HepG2 (cell line): Measurements from ENCODE around the gene CACNA2D3. TPM values are rescaled to one million over a fixed set of nuclear protein-coding genes. Genes with fewer than 3 reads are reported as not detected.
A peak's percentile ranks its signal among the peaks of the same experiment; 100 is the strongest.

ENCODE experiments used
- ATAC-seq: fragments of 200-7000 bp; cut with Tn5 transposase; 3 replicates; pipeline ENCODE4 v1.9.1; 2020; ENCODE audit warnings: mild to moderate bottlenecking, moderate library complexity
- BruUV-seq: library from RNA; stranded (reverse); fragments of 400-500 nt; replicated peaks from 2 replicates; lab custom pipeline; 2021; lab: Mats Ljungman, UMichigan
- CTCF ChIA-PET: fragments of 300-600 bp; formaldehyde crosslinking; extraction: SDS; loops from one replicate; lab custom pipeline; 2021; ENCODE audit warnings: low total read pairs, inconsistent platforms, low intra/inter-chr PET ratio; lab: Yijun Ruan, JAX
- POLR2A ChIA-PET: fragments of 350-600 bp; sonication (Branson Sonifier 250); formaldehyde crosslinking; loops from one replicate; lab custom pipeline; 2020; ENCODE audit warnings: antibody characterized with exemption, inconsistent platforms; lab: Yijun Ruan, JAX
- DNase-seq: peaks from one replicate; pipeline ENCODE4 v3.0.0-alpha.2; 2015; ENCODE audit warnings: low spot score
- FAIRE-seq: peaks from 3 replicates; lab custom pipeline; 2011; peaks lifted over from hg19 to GRCh38; lab: Jason Lieb, UNC
- H2AFZ ChIP-seq: one replicate; pipeline ENCODE4 v1.6.1; 2011; ENCODE audit warnings: low read length, inconsistent platforms
- H3K27ac ChIP-seq: fragments of 300-600 bp; 3 replicates; pipeline ENCODE4 v1.8.0; 2011; ENCODE audit warnings: mixed run types, mild to moderate bottlenecking, mixed read lengths, low read length, inconsistent platforms; ENCODE audit not compliant: insufficient read depth; ENCODE audit errors: extremely low read length
- H3K27me3 ChIP-seq, 2 experiments: fragments of 200-600 bp in 1 of 2; 2 replicates in 1 of 2; 3 replicates in 1 of 2; pipeline versions ENCODE4 v1.6.0 to v1.8.0; 2011; ENCODE audit warnings: low read length in 2 of 2, mild to moderate bottlenecking in 2 of 2, moderate library complexity in 2 of 2, inconsistent platforms in 1 of 2; ENCODE audit not compliant: insufficient read depth in 2 of 2, control insufficient read depth in 1 of 2
- H3K36me3 ChIP-seq, 2 experiments: fragments of 200-600 bp in 1 of 2; replicated peaks in 1 of 2; 2 replicates in 1 of 2; 3 replicates in 1 of 2; pipeline versions ENCODE4 v1.5.1 to v1.8.0; 2011; ENCODE audit warnings: low read length in 2 of 2, inconsistent platforms in 1 of 2; ENCODE audit not compliant: insufficient read depth in 2 of 2, control insufficient read depth in 1 of 2
- H3K4me1 ChIP-seq: 2 replicates; pipeline ENCODE4 v1.5.1; 2012; ENCODE audit warnings: low read length, inconsistent platforms; ENCODE audit not compliant: insufficient read depth
- H3K4me2 ChIP-seq: 2 replicates; pipeline ENCODE4 v1.6.0; 2011; ENCODE audit warnings: low read depth, low read length, inconsistent platforms
- H3K4me3 ChIP-seq, 3 experiments: fragments of 200-600 bp in 1 of 3; sonication (generic), shearing (Covaris generic) in 1 of 3; replicated peaks in 1 of 3; 2 replicates each; pipeline ENCODE4 v1.5.1; 2011 to 2016; ENCODE audit warnings: low read length in 3 of 3, inconsistent platforms in 2 of 3, low read depth in 2 of 3, mild to moderate bottlenecking in 2 of 3, control low read depth in 1 of 3, mixed read lengths in 1 of 3; ENCODE audit not compliant: insufficient read depth in 1 of 3
- H3K79me2 ChIP-seq: one replicate; pipeline ENCODE4 v1.6.1; 2011; ENCODE audit warnings: low read length, inconsistent platforms; ENCODE audit not compliant: insufficient read depth
- H3K9ac ChIP-seq: 2 replicates; pipeline ENCODE4 v1.6.0; 2011; ENCODE audit warnings: mild to moderate bottlenecking, low read depth, low read length, inconsistent platforms; ENCODE audit not compliant: insufficient read depth
- H3K9me3 ChIP-seq: 2 replicates; pipeline ENCODE4 v1.5.1; 2012; ENCODE audit warnings: mild to moderate bottlenecking, low read length
- H4K20me1 ChIP-seq: 2 replicates; pipeline ENCODE4 v1.6.0; 2011; ENCODE audit warnings: inconsistent platforms, mild to moderate bottlenecking, low read length, moderate library complexity; ENCODE audit not compliant: insufficient read depth
- E2F2 ChIP-seq: sonication (generic); formaldehyde crosslinking; IDR thresholded peaks from 2 replicates; pipeline ENCODE4 v1.4.0; 2020; ENCODE audit warnings: missing genetic modification reagents, borderline replicate concordance
- ESRRA ChIP-seq: sonication (generic); formaldehyde crosslinking; IDR thresholded peaks from 2 replicates; pipeline ENCODE4 v1.5.1; 2020; ENCODE audit warnings: mild to moderate bottlenecking, low read depth, missing genetic modification reagents
- FOXO4 ChIP-seq: sonication (generic); formaldehyde crosslinking; conservative IDR thresholded peaks from 2 replicates; pipeline ENCODE4 v1.8.1; 2023; ENCODE audit warnings: missing genetic modification reagents
- HDAC1 ChIP-seq: sonication (generic); formaldehyde crosslinking; IDR thresholded peaks from 2 replicates; pipeline ENCODE4 v1.5.1; 2020; ENCODE audit warnings: mild to moderate bottlenecking, missing genetic modification reagents
- HOXA5 ChIP-seq: sonication (generic); formaldehyde crosslinking; IDR thresholded peaks from 2 replicates; pipeline ENCODE4 v1.4.0; 2020; ENCODE audit warnings: missing genetic modification reagents
- NCOA5 ChIP-seq: sonication (generic); formaldehyde crosslinking; IDR thresholded peaks from 2 replicates; pipeline ENCODE4 v1.4.0; 2020; ENCODE audit warnings: missing genetic modification reagents
- NFKBIZ ChIP-seq: IDR thresholded peaks from 2 replicates; pipeline ENCODE4 v1.6.1; 2018; ENCODE audit warnings: missing genetic modification reagents, missing compliant biosample characterization
- SATB2 ChIP-seq: sonication (generic); formaldehyde crosslinking; IDR thresholded peaks from 2 replicates; pipeline ENCODE4 v1.5.0; 2020; ENCODE audit warnings: missing genetic modification reagents
- TFAP4 ChIP-seq: sonication (generic); IDR thresholded peaks from 2 replicates; pipeline ENCODE4 v1.6.1; 2016; ENCODE audit warnings: low read depth, borderline replicate concordance
- TFDP1 ChIP-seq: IDR thresholded peaks from 2 replicates; pipeline ENCODE4 v1.6.1; 2016; ENCODE audit warnings: missing compliant biosample characterization, missing genetic modification reagents, borderline replicate concordance
- ZKSCAN5 ChIP-seq: sonication (generic); formaldehyde crosslinking; IDR thresholded peaks from 2 replicates; pipeline ENCODE4 v1.5.1; 2020; ENCODE audit warnings: mild to moderate bottlenecking, missing genetic modification reagents
- ZNF136 ChIP-seq: sonication (generic); formaldehyde crosslinking; IDR thresholded peaks from 2 replicates; pipeline ENCODE4 v1.8.1; 2022; ENCODE audit warnings: low read depth, mild to moderate bottlenecking, moderate library complexity, missing genetic modification reagents
- ZNF207 ChIP-seq: fragments of 450-650 bp; IDR thresholded peaks from 2 replicates; pipeline ENCODE4 v1.6.1; 2016; ENCODE audit warnings: antibody characterized with exemption, borderline replicate concordance
- ZNF230 ChIP-seq: sonication (generic); formaldehyde crosslinking; IDR thresholded peaks from 2 replicates; pipeline ENCODE4 v1.4.0; 2020; ENCODE audit warnings: mild to moderate bottlenecking, missing genetic modification reagents
- ZNF431 ChIP-seq: sonication (generic); formaldehyde crosslinking; IDR thresholded peaks from 2 replicates; pipeline ENCODE4 v1.9.0; 2022; ENCODE audit warnings: missing genetic modification reagents, low read depth, mild to moderate bottlenecking, borderline replicate concordance
- ZNF605 ChIP-seq: sonication (generic); formaldehyde crosslinking; IDR thresholded peaks from 2 replicates; pipeline ENCODE4 v1.8.0; 2022; ENCODE audit warnings: mild to moderate bottlenecking, missing genetic modification reagents
- ZNF710 ChIP-seq: sonication (generic); formaldehyde crosslinking; IDR thresholded peaks from 2 replicates; pipeline ENCODE4 v1.5.0; 2020; ENCODE audit warnings: mild to moderate bottlenecking, missing genetic modification reagents, borderline replicate concordance
- WGBS: methylation state at CpG from one replicate; pipeline ENCODE4 v1.1.6; 2017; ENCODE audit warnings: low lambda C conversion rate; 5-methylcytosine and 5-hydroxymethylcytosine counted together
- in situ Hi-C: cut with HindIII; loops from 2 replicates; pipeline ENCODE4 v1.10.0; 2017; ENCODE audit warnings: low pct_unique_long_range_greater_than_20kb; ENCODE audit not compliant: extremely low pct_ligation_motif_present
- intact Hi-C: fragments of 100-400 bp; cut with micrococcal nuclease; formaldehyde crosslinking; loops from one replicate; pipeline ENCODE4 v1.10.0; 2022; ENCODE audit not compliant: unreplicated experiment
- polyA plus RNA-seq, 8 experiments: library from polyadenylated mRNA; depleted of rRNA in 3 of 8; stranded (reverse) in 7 of 8; unstranded in 1 of 8; fragments of >200 nt; fragmentation: Illumina TruSeq in 4 of 8; extraction: Trizol in 4 of 8; gene quantifications; 2 replicates each; pipeline versions ENCODE4 v1.2.1 to v1.2.3, GENCODE V29; 2011 to 2016; ENCODE audit warnings: low read depth in 4 of 8, missing spikeins in 1 of 8, mixed read lengths in 1 of 8; ENCODE audit not compliant: insufficient read depth in 1 of 8
- total RNA-seq, 5 experiments: library from RNA; depleted of rRNA; stranded (reverse); fragments of >200 nt; fragmentation: Illumina TruSeq; extraction: Trizol; gene quantifications; 2 replicates each; pipeline ENCODE4 v1.2.3, GENCODE V29; 2016; ENCODE audit warnings: low read depth in 1 of 5
- TF ChIP-seq, protein P1 (sequence below): sonication (generic); formaldehyde crosslinking; IDR thresholded peaks from 2 replicates; pipeline ENCODE4 v1.5.1; 2020; ENCODE audit warnings: mild to moderate bottlenecking, moderate library complexity, missing genetic modification reagents

Gene CACNA2D3
- total and polyA plus RNA-seq, 2 of the 13 experiments (the other 11 are each of a cell fraction or from before 2014, with no cell fraction given) = not detected

- in situ Hi-C loops (no loop called here), intact Hi-C loops (no loop called here)
- Histone ChIP-seq H3K27me3 (peaks cover 0 to 3% of the 10 kb centered on the region in 2 experiments; a peak in 1 of 5 replicates), H3K4me1 (no peaks in the 10 kb centered on the region), H3K4me2 (no peak overlapping the region), H4K20me1 (no peaks in the 10 kb centered on the region), H2AFZ (no peak overlapping the region), H3K4me3 (no peak overlapping the region), H3K27ac (no peak overlapping the region), H3K79me2 (no peaks in the 10 kb centered on the region), H3K36me3 (no peaks in the 10 kb centered on the region), H3K9ac (no peak overlapping the region), H3K9me3 (no peaks in the 10 kb centered on the region)
- POLR2A ChIA-PET = no interaction called here
- BruUV-seq = no TSS peak
- WGBS = 8% methylated on average over 5 of the region's 7 CpGs
- DNase-seq = no peak
- CTCF ChIA-PET = no interaction called here
- ATAC-seq = peak; percentile 48; the same call in 2 of the 3 replicates
- FAIRE-seq = no peak
- TF ChIP-seq ESRRA (CRISPR knock-in tag) = no peak
- TF ChIP-seq ZNF605 (CRISPR knock-in tag) = no peak
- no peak for TF ChIP-seq NFKBIZ (CRISPR knock-in tag)
- no peak for TF ChIP-seq ZNF207
- TF ChIP-seq ZNF230 (CRISPR knock-in tag) = no peak
- no peak for TF ChIP-seq NCOA5 (CRISPR knock-in tag)
- TF ChIP-seq ZKSCAN5 (CRISPR knock-in tag) = no peak
- TF ChIP-seq, protein P1, sequence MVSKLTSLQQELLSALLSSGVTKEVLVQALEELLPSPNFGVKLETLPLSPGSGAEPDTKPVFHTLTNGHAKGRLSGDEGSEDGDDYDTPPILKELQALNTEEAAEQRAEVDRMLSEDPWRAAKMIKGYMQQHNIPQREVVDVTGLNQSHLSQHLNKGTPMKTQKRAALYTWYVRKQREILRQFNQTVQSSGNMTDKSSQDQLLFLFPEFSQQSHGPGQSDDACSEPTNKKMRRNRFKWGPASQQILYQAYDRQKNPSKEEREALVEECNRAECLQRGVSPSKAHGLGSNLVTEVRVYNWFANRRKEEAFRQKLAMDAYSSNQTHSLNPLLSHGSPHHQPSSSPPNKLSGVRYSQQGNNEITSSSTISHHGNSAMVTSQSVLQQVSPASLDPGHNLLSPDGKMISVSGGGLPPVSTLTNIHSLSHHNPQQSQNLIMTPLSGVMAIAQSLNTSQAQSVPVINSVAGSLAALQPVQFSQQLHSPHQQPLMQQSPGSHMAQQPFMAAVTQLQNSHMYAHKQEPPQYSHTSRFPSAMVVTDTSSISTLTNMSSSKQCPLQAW (CRISPR knock-in tag) = no peak
- TF ChIP-seq FOXO4 = no peak
- TF ChIP-seq ZNF431 (CRISPR knock-in tag) = no peak
- TF ChIP-seq TFDP1 (CRISPR knock-in tag) = no peak
- TF ChIP-seq HOXA5 = no peak
- TF ChIP-seq ZNF136 (CRISPR knock-in tag) = no peak
- no peak for TF ChIP-seq HDAC1
- TF ChIP-seq SATB2 (CRISPR knock-in tag) = no peak
- no peak for TF ChIP-seq ZNF710 (CRISPR knock-in tag)
- no peak for TF ChIP-seq E2F2
- TF ChIP-seq TFAP4 = no peak
These were observed 270.8 kb downstream of the CACNA2D3 start for GRCh38 chr3:54393150-54393549.
